GM18502 (cell line): ENCODE results near the gene AURKA.
A peak's percentile ranks its signal among the peaks of the same experiment; 100 is the strongest.
"Not testable (repeated sequence)": the region's sequence is repeated elsewhere in the genome, so short reads cannot be mapped to it uniquely, and the experiment has no call there.

Experiments
- ATAC-seq: cut with Tn5 transposase; IDR thresholded peaks from one replicate; pipeline ENCODE4 v1.9.1; 2021; ENCODE audit warnings: mild to moderate bottlenecking; ENCODE audit not compliant: unreplicated experiment, poor library complexity

The AURKA gene

DNA sequence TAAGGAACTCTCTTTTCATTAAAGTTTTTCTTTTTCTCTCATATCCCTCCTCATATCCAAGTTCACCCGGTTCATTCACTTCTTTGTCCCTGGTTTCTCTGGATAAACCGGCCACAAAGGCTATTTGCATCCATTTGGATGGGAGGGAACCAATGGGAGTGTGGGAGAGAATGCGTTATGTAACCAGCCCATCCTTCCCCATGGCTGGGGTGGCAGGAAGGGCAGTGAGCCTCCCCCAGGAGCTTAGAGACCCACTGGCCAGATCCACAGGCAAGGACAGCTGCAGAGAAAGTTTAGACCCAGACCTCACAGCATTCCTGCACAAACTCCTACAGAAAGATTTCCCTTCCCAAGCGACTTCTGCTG is 30.8 kb upstream of the AURKA start:
- no peak for ATAC-seq

DNA sequence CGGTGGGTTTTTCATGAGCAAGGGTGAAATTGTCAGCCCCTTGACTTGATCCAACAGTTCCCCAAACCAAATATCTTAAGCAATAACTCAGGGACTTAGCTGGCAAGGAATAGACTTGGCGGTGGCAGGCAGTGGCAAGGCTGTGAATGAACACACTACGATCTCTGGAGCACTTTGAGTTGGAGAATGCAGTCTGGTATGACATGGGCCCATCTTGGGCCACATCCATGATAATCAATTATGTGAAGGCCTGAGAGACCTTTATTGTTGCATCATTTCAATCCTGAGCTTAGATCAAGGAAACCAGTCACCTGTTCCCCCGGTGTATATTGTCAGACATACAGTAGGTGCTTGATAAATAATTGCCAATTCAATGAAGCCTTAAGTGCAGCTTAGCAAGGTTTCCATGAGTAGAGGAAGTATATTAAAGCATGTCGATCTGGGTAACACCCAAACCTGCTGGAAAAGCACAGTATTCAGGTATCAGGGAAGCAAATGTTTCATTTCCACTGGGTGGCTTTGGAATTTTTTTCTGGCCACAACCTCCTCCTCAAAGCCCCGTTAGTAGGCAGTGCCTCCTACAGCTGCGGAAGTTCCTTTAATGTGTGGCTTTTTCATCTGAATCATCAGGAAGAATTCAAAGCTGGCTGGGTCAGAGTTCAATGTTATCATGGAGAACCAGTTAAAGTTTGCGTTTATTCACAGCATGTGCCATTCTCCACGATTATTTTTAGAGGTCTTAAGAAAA is 30.2 kb upstream of the AURKA start:
- ATAC-seq: no peak

GRCh38 chr20:56420940-56421688 is 29.1 kb upstream of the AURKA start:
- ATAC-seq: no peak

DNA sequence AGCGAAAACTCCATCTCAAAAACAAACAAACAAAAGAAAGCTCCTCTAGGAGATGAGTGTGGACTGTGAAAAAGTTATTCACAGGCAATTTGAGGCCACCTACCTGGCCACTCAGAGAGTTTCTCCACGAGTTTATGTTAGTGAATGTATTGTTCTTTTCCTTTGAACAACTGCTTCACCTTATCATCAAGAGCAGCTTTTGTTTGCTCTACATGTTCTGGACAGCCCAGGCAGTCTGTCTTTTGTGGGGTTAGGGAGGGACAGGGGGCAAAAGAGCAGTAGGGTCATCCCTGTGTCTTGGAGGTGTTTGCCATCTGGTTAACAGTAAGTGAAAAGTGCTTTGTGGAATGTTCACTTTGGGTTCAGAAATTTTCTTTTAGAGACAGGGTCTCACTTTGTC is 28.0 kb upstream of the AURKA start:
- no peak for ATAC-seq

DNA sequence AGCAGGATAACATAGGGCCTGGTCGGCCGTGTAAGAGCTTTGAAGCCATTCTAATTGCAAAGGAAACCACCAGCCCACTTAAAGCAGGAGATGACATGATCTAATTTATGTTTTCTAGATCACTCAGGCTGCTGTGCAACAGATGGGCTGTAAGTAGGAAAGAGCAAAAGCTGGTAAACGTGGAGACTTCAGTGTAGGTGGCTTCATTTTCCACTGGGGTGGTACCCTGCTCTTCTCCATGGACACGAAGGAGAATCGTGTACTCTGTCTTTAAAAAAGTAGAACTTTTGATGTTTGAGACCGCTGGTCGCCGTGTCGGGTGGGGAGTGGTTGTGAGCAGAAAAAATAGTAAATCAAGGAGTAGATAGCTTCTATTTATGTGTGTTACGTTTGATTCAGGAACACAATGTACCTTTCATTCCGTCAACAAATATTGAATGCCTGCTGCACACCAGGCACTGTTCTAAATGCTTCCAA is 26.4 kb upstream of the AURKA start:
- no peak for ATAC-seq

DNA sequence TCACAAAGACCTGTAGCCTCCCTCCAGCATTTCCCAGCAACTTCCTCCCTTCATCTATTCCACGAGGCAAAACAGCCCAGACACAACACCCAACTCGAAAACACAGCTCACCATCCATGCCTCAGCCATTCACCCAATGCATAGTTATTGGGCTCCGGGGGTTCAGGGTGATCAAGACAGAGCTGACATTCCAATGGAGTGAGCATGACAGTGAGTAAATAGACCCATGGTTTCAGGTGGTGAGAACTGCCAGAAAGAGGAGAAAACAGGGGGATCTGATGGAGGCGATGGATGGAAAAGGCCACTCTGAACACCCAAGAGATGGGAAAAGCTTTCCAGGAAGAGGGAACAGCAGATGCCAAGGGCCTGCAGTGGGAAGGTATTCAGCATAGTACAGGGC is 25.9 kb upstream of the AURKA start:
- no peak for ATAC-seq

DNA sequence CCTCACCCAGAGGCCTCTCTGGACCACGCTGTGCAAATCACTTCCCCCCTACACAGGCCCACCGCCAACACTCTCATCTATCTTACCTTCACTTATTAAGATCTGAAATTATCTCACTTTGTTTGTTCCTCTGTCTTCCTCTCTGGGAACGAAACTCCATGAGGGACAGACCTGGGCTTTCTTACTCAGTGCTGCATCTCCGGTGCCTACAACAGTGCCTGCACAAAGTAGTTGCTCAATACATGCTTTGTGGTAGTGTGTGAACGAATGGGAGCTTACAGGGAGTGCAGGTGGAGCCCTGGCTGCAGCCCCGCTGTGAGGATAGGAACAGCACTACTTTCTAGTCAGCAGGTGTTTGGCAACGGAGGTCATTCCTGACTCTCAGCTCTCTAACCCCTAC is 25.4 kb upstream of the AURKA start:
- ATAC-seq: no peak

DNA sequence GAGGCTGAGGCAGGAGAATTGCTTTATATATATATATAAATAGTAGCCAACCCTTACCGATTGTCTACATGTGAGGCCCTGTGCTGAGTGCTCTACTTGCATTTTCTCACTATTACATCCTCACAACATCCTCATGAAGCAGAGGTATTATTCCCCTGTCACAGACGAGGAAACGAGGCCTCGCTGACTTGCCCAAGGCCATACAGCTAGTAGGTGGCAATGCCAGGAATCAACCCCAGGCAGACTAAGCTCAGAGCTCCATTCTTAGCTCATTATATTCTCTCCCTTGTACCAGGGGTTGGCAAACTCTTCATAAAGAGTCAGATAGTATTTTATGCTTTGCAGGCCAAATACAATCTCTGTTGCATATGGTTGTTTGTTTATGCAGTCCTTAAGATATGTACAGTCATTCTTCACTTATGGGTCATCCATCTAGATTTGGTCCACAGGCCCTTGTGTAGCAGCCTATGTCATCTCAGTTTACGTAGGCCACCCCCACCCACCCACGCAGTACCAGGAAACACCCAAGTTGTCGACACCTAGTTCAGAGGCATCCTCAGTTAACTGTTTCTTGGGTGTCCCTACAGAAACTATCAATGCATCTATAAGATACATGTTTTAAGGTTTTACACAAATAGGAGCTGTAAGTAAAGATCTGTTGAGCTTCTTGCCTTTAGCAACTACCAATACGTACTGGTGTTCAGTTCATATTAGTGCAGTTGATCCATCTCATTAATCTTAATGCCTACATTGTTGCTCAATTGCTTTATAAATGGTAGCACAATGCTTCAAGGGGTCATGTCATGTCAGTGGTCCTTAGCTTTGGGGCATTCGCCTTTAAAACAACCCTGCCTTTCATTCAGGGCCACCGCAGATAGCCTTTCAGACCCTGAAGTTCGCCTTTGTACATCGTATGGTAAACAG is 23.1 kb upstream of the AURKA start:
- no peak for ATAC-seq

DNA sequence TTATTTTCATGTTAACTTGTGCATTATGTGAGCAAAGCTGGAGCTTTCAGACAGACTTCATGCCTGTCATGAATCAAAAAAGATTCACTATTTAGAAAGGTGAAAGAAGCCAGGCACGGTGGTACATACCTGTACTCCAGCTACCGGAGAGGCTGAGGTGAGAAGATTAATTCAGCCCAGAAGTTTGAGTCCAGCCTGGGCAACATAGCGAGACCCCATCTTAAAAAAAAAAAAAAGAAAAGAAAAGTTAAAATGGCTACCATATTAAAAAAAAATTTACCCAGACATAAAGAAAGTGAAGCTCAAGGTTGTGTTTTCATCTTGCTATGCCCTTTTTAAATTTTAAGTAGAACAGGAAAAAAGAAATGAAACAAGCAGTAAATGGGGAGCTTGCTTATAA is 20.9 kb upstream of the AURKA start:
- ATAC-seq: no peak

- no peak for ATAC-seq
These were observed 20.4 kb upstream of the AURKA start for GRCh38 chr20:56412473-56412790.

- peak; percentile 76 for ATAC-seq
These were observed 19.9 kb upstream of the AURKA start, which contains the start of gene CASS4 for GRCh38 chr20:56411759-56412472. TSS of gene CASS4 (plus strand) at chr20:56412260. CDS start at chr20:56412459, 199 bp downstream.

- not testable (repeated sequence) for ATAC-seq
These were observed 19.3 kb upstream of the AURKA start for GRCh38 chr20:56411287-56411686.

GRCh38 chr20:56409956-56410355 is 17.9 kb upstream of the AURKA start:
- ATAC-seq: no peak

DNA sequence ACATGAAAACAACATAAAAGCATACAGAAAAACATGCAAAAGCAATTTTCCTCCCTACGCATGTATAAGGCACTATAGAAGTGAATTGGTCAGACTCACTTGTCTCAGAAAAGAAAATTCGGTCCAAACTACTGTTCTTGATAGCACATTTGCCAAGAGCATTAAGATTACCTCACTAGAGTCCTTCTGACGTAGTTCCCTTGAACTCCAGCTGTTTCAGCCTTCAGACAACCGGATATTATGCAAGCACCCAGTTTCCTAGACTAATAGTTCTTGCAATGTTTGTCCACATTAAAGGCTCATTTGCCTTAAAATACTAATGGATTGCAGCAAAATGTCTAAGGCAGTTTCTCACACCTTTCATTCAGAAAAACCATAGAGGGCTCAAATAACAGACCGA is 17.5 kb upstream of the AURKA start:
- no peak for ATAC-seq

DNA sequence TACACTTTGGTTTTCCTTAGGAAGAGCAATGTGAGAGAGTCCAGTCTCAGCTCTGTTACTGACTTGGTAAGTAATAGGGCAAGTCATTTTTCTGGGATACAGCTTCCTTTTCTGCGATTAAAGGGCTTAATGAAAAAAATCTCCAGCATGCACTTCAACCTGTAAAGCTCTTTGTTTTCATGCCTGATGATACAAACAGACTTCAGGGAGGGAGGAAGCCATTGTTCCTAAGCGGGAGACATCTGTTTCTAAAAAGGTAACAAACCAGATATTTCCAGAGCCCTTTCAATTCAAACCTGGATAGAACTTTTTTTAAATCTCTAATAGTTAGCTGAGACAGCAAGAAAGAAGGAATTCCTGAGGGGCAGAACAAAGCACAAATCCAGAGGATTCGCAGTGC is 14.9 kb upstream of the AURKA start:
- no peak for ATAC-seq

DNA sequence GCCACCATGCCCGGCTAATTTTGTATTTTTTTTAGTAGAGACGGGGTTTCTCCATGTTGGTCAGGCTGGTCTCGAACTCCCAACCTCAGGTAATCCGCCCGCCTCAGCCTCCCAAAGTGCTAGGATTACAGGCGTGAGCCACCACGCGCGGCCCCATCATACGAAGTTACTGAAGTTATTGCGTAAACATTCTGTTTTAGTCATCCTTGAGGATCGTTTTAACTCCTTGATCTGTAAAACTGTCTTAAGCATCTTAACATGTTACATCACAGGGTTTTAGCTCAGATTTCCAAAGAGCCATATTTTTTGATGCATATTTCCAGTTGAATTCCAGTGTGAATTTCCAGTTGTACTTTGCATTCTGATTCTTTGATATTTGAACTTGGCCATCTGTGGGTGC is 13.3 kb upstream of the AURKA start:
- not testable (repeated sequence) for ATAC-seq

DNA sequence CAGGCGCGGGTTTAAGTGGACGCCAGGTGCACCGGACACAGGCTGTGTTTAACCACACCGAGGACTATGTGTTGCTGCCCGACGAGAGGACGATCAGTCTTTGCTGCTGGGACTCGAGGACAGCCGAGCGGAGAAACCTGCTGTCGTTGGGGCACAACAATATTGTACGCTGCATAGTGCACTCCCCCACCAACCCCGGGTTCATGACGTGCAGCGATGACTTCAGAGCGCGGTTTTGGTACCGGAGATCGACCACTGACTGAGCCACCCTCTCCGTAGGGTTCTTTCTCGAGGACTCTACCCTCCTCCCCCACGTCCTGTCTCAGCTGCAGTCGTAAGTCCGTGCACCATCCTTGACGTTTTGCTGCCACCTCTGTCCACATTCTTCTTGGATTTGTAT is 11.4 kb upstream of the AURKA start:
- no peak for ATAC-seq

DNA sequence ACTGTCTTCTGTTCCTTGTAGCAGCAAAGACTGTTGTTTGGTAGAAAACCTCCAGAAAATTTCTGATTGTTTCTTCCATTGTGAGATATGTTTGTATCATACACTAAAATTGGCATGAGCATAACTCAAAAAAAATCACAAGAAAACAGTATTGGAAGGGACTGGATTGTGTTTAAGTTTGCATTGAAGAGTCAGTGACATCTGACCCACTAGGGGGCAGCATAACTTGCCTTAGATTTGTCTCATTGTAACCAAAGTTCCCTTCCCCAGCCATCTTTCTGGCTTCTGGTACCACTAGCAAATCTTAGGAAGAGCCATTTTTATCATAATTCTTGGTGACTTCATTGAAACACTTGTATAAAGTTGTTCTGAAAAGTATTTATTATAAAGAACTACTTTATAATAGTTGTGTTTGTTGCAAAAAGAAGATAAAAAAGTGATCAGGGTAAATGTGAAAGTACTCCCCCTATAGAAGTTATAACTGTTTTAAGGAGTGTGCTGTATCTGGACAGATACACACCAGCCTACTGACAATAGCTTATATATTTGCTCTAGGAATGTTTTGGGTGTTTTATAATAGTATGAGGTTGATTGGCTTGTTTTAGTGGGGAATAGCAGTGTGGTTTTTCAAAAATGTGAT is 8.1 kb upstream of the AURKA start:
- peak; percentile 68 for ATAC-seq

- no peak for ATAC-seq
These were observed 3.2 kb upstream of the AURKA start for GRCh38 chr20:56395166-56395565.

GRCh38 chr20:56393653-56394052 is 1.6 kb upstream of the AURKA start:
- no peak for ATAC-seq
